ENCODE data around the gene GPR158.

Gene GPR158

DNA sequence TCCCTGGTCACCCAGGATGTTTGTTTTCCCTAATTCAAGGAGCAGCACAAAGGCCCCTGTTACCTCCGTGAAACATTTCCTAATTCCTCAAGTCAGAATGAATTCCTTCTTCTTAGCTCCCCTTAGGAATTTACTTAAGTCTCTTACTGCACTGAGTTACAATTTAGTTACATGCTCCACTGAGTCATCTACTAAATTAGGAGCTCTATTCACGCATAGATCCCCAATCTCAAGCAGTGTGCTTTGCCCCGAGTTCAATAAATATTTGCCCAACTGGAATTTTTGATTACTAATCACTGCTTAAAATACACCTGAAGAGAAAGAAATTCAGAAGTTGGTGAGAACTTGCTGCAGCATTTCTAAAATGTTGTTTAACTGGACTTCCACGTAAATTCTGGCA is 429.8 kb downstream of the GPR158 start:
- no peak for DNase-seq

DNA sequence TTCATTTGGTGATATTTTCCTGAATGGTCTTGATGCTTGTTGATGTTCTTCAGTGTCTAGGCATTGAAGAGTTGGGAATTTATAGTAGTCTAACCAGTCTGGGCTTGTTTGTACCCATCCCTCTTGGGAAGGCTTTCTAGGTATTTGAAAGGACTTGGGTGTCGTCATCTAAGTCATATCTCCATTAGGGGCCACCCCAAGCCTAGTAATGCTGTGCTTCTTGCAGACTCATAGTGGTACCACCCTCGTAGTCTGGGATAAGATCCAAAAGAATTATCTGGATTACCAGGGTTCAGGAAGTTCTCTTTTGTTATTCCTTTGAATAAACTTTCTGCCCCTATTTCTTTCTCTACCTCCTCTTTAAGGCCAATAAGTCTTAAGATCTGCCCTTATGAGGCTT is 439.9 kb downstream of the GPR158 start:
- DNase-seq = no peak

DNA sequence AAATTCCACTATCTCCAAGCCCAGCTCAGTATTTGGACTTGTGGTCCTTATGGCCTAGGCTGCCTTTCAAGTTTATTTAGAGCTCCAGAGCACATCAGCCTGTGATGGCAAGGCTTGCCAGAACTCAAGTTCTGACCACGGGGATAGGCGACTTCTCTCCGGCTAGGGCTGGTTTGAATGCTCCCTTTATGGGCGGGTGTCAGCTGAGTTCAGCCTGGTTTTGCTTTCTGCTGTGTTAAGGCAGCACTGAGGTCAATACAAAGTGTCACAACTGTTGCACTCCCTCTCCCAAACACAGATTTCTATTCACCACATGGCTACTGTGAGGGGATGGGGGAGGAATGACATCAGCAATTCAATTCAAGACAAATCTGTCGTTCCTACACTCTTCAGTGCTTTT is 441.1 kb downstream of the GPR158 start:
- no peak for DNase-seq

DNA sequence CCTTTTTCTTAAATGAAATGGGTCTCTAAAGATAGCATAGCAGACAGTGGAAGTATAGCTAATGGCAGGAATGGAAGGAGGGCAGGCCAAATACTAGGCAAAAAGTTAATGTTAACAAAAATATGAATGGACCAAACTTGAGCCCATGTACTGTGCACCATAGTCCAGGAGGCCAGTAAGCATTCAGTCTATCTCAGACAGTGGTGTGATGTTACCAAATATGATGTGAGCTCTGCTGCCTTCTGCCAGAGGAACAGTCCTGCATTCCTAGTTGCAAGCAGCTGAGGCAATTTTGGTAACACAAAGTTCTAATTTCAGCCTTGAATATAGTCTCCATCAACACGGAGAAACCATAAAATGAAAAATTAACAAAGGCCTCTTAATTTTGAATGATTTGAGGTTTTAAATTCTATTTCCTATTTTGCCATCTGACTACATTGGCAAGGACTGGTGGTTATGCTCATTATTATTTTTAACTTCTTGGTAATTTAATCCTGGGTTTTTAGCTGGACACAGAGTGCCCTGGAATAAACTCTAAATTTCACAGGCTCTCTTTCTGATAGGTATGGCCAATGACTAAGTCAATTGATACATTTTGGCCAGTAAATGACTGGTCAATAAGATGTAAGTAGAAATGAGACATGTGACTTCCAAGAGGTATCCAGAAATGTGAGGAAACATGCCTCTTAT is 442.2 kb downstream of the GPR158 start:
- DNase-seq = no peak

DNA sequence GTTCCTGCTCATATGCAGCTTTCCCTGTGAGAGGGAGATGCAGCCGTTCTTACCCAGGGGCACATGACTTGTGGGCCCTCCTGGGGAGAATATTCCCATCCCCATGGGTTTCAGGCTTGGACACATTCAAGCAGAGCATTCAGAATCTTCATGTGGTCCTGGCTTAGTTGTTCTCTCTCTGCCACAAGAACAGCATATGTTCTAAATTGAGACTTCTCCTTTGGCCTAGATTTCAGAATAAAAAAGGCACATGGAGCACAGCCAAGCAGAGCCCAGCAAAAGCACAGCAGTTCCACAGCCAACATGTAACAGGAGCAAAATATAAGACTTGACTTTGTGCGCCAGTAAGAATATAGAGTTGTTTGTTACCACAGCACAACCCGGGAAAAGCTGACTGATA is 452.8 kb downstream of the GPR158 start:
- no peak for DNase-seq

DNA sequence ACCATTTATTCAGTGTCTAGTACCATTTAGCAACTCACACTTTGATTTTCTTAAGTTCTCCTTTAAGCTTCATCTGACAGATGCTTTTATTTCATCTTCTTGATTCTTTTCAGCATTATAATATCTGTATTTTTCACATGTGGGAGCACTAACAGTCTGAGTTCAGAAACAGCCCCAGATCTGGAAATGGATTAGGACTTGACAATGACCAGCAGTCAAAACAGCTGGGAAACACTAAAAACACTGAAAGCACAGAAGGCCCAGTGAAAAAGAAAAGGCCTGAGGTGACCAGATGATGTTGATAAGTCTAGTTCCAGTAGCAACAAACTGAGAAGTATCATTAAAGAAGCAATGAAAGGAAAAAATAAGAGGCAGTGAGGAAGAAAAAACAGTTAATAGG is 454.5 kb downstream of the GPR158 start:
- DNase-seq = no peak

DNA sequence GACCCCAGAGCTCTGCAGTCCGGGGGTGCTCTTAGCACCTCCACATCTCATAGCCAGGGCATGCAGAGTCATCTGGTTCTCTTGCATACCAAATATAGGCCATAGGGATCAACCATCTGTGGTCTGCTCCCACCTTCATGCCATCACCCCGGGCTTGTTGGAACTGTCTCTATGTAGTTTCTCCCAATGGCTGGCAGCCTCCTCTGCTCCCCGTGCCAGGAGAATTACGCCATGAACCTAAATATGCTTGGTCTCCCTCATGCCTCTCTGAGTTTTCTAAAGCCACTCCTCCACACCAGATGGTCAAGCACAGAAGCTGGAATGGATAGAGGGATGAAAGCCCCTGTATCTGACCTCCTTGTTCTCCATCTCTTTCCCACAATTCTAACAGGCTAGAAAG is 456.7 kb downstream of the GPR158 start:
- DNase-seq = no peak

DNA sequence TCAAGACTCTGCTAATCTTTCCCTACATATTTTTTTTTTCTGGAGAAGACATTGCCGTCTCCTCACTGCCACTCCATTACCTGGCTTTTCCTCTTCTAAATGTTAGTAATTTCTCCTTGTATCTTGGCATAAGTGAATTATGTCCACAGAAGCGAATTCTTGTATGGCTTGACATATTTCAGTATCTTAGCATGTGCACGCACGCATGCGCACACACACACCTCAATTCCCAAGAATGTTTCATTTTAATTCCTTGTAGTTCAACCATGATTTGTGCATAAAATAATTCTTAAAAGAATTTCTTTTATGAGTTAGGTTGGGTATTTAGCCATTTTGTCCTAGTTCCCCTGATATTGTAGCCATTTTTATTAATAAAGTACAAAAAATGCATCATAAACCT is 458.0 kb downstream of the GPR158 start:
- DNase-seq = no peak

DNA sequence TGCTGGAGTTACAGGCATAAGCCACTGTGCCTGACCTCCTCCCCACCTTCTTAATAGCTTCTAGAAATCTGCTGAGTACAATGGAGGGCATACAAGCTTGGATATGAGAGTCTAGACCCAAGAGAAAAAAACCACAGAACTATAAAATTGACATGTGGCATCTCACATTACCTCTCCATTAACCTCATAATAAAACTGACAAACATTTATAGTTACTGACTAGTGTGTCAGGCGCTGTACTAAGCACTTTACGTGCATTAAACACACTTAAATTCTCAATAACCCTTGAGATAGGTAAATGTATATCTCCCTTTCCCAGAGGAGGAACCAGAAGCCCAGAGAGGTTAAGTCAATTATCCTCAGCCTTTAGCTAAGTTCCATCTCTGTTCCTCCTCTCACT is 458.7 kb downstream of the GPR158 start:
- no peak for DNase-seq

DNA sequence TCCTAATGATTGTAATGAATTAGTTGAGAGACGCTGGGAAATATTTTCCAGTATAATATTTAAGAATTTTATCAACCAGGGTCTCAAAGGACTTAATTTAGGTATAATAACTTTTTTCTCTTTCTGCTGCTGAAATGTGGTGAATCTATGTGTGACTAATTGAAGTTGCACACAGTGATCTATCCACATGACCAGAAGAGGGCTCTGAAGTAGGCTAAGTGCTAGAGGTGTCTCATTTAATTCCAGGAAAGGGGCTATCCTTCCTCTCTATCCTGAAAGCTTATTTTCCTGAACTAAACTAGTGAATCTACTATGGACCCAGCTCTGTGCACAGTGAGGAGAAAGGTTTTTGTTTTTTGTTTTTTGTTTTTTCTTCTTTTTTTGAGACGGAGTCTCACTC is 464.8 kb downstream of the GPR158 start:
- DNase-seq = no peak

DNA sequence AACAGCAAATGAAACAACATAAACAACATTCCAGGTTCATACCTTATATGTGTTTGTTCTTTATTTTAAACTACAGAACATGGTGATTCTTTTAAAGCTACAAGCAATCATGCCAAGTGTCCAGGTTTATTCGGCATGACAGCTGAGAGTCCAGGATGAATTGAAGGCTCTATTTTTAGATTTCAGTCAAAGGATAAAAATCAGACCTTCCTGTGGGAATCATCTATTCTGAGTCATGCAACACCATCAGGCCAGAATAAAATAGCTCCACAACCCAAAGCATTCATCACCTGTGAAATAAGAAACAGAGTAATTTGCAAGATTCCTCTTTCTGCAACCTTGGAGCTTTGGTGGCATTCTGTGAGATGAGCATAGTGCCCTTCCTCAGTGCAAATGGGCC is 466.8 kb downstream of the GPR158 start:
- no peak for DNase-seq

DNA sequence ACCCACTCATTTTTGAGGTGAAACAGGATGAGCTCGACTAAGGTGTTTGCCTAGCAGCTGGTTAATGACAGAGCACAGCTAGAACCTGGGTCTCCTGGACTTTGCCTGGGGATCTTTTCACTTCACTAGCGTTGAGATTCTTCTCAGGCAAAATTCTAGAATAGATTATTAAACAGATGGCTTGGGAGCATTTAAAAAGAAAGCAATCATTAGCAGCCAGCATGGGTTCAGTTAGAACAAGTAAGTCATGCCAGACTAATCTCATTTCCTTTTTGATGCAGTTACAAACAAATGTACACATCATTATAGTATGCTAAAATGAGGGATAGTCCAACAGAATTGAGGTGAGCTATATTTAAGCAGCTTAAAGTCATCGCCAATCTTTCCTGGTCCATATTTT is 467.9 kb downstream of the GPR158 start:
- DNase-seq = no peak

DNA sequence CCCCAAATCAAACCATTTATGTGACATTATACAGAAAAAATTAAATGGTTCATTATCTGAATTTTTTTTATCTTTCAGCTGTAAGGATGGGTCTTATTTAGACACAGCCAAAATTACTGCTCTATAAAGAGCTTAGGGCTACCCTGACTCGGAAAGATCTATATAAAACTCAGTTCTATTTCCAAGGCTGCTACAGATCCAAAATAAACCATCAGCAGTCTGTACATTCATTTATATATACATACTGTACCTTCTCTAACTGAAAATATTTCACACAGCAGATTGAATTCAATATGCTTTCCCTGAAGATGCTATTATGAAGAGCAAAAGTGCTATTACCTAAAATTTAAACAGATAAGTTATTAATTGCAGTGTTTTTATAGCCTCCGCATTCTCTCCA is 471.6 kb downstream of the GPR158 start:
- no peak for DNase-seq

DNA sequence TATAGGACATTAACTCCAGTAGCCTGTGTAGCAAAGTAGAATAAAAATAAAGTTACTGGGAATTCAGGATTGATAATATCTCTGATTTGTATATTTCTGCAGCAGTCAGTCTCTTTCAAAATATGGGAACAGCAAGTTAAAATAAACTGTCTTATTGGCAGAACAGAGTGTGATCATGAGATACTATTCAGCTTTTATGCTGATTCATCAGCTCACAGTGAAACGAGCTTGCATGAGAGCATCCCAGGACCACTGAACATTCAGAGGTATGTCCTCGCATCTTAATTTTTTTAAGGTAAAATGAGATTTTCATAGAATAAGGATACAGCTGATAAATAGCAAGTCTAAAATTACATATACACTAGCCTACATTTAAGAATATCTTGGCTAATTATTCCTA is 476.7 kb downstream of the GPR158 start:
- DNase-seq = no peak

All from fibroblast of skin of scalp (primary cell).